AG09309 (cell line): ENCODE results near the gene SLC25A21.

Source experiments
- DNase-seq: peaks from one replicate; pipeline ENCODE4 v3.0.0-alpha.2; 2010; ENCODE audit warnings: low read depth
- H3K4me3 ChIP-seq: 2 replicates; pipeline ENCODE4 v1.5.1; 2011; ENCODE audit warnings: mild to moderate bottlenecking, low read depth, low read length, moderate library complexity; ENCODE audit not compliant: control insufficient read depth
- TF ChIP-seq, protein P1 (sequence below): IDR thresholded peaks from 2 replicates; pipeline ENCODE4 v1.5.1; 2011; ENCODE audit warnings: mild to moderate bottlenecking, low read depth, low read length, inconsistent platforms; ENCODE audit not compliant: insufficient read depth, control insufficient read depth; ENCODE audit errors: missing control alignments

Gene SLC25A21

DNA sequence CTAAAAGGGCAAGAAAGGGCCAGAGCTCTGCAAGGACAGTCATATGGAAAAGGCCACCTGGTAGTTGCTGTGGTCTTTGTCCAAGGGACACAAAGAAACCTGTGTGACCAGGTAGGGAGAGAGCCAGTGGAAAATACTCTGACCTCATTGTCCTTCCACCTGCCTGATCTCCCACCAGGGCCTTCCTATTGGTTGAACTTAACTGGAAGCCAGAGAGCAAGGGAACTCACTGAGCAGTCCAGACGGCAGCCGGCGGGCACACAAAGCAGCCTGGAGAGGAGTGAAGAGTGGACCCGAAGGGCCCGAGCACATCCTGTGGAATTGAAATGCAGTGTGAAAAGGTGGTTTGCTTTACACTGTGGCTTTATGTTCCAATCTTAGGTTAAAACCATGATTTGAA lies 120.7 kb downstream of the SLC25A21 start:
- TF ChIP-seq, protein P1, sequence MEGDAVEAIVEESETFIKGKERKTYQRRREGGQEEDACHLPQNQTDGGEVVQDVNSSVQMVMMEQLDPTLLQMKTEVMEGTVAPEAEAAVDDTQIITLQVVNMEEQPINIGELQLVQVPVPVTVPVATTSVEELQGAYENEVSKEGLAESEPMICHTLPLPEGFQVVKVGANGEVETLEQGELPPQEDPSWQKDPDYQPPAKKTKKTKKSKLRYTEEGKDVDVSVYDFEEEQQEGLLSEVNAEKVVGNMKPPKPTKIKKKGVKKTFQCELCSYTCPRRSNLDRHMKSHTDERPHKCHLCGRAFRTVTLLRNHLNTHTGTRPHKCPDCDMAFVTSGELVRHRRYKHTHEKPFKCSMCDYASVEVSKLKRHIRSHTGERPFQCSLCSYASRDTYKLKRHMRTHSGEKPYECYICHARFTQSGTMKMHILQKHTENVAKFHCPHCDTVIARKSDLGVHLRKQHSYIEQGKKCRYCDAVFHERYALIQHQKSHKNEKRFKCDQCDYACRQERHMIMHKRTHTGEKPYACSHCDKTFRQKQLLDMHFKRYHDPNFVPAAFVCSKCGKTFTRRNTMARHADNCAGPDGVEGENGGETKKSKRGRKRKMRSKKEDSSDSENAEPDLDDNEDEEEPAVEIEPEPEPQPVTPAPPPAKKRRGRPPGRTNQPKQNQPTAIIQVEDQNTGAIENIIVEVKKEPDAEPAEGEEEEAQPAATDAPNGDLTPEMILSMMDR = no peak
- DNase-seq = no peak
- no peak overlapping the region for H3K4me3 ChIP-seq

DNA sequence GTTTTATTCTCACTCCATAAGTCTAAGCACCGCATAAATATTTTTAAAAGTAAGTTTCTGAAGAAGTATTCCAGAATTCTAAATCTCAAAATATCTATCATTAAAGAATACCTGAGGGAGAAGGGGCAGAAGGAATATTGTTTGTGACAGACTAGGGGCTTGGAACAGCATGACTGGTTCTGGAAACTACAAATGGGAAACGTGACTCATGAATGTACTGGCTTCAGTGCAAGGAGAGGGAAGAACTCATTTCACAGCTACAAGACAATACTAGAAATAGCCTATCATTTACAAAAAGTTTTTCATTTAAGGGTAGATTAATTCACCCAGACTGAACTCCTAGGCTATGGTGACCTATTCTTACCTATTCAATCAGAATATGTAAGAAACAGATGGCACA lies 121.3 kb downstream of the SLC25A21 start:
- H3K4me3 ChIP-seq = no peak overlapping the region
- DNase-seq = no peak
- TF ChIP-seq, protein P1 = no peak

DNA sequence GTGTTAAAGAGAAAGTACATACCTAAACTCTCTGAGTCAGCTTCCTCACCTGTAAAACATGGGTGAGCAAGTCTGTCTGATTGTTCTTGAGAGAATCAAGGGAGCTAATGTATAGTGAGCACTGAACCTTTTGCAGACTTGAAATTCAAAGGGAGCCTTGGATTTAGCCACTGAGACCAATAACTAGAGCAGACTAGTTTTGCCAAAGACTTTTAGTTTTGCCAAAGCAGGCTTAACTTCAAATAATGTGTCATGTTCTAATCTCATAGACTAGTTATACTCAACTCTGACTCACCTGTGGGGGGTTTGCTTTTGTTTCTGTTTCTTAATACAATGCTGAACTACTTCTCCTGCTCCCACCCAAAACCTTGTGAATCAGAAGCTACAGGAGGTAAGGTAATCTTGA lies 123.7 kb downstream of the SLC25A21 start:
- TF ChIP-seq, protein P1 = no peak
- H3K4me3 ChIP-seq = no peak overlapping the region
- no peak for DNase-seq

DNA sequence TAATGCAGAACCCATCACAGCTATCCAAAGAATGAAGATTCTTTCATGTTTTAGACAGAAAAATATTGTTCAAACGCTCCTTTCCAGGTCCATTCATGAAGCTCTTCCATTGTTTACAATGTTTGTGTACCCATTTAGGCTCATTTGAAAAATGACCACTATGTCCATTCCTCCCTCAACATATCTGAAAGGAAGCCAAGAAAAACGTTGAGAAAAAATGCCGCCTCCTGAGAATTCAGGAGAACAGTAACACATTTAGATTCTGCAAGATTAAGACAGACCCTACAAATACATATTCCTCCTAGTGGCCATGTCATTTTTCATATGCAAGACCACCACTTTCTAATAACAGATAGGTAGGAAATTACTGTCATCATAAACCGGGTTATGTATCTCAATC lies 124.4 kb downstream of the SLC25A21 start:
- TF ChIP-seq, protein P1 = no peak
- no peak overlapping the region for H3K4me3 ChIP-seq
- DNase-seq = no peak

DNA sequence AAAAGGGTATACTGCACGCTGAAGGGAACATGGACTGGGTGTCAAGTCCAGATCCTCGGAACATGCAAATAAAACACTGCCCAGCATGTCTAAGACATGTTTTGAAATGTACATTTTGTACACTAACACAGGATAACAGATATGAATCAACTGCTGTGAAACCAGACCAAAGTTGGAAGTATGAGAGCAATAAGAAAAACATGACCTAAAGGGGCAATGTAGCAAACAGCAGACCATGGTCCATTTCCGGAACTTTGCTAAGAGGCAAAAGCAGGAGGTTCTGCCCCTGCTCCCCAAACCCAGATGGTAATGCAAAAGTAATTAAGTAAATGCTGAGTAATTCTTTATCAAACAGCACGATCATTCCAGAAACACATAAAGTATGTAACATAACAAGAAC lies 125.2 kb downstream of the SLC25A21 start:
- no peak for DNase-seq
- TF ChIP-seq, protein P1 = no peak
- no peak overlapping the region for H3K4me3 ChIP-seq

DNA sequence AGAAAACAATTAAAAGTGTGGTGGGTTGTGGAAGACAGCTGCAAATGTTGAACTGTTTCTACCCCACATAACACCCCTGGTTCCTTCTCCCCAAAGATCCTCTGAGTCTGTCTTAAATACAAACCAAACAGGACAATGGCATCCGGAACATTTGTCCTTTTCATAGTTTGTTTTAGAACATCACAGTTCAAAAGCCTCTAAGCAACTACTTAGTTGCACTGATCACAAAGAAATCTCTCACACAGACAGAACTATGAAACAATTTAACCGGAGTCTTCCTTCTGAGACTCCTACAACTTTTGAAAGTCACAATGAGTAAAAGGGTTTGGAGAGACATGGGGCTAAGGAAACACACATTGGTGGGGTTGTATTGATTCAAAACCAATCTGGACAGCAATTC lies 125.6 kb downstream of the SLC25A21 start:
- TF ChIP-seq, protein P1 = no peak
- no peak overlapping the region for H3K4me3 ChIP-seq
- DNase-seq = no peak
